Testis (tissue), 3 donors: ENCODE data around the gene EEF1AKMT2. TPM values are rescaled to one million over a fixed set of nuclear protein-coding genes. Genes with fewer than 3 reads are reported as not detected.
A peak's percentile ranks its signal among the peaks of the same experiment; 100 is the strongest.

Experiments used
- DNase-seq: peaks from one replicate; pipeline ENCODE4 v3.0.0-alpha.2; 2019
- H3K27ac ChIP-seq, 2 donors: fragments of 200-600 bp; sonication (generic); one replicate each; pipeline ENCODE4 v1.5.1; 2019
- H3K27me3 ChIP-seq: fragments of 200-600 bp; sonication (generic); one replicate; pipeline ENCODE4 v1.5.1; 2019
- H3K36me3 ChIP-seq: fragments of 200-600 bp; sonication (generic); one replicate; pipeline ENCODE4 v1.5.1; 2017; ENCODE audit warnings: low read depth; ENCODE audit errors: missing control alignments
- H3K4me1 ChIP-seq: fragments of 200-600 bp; sonication (generic); one replicate; pipeline ENCODE4 v1.5.1; 2019
- H3K4me3 ChIP-seq, 2 donors: fragments of 200-600 bp; sonication (generic); one replicate each; pipeline ENCODE4 v1.5.1; 2017 to 2019
- H3K9me3 ChIP-seq: fragments of 200-600 bp; sonication (generic); one replicate; pipeline ENCODE4 v1.5.1; 2017
- POLR2A ChIP-seq: fragments of 450-650 bp; IDR thresholded peaks from one replicate; pipeline ENCODE4 v1.6.1; 2017; ENCODE audit warnings: antibody characterized with exemption, mild to moderate bottlenecking, moderate library complexity
- WGBS, 2 donors: methylation state at CpG; one replicate each; pipeline ENCODE4 v1.1.5; 2018; 5-methylcytosine and 5-hydroxymethylcytosine counted together
- intact Hi-C: fragments of 100-400 bp; cut with DNase I; formaldehyde crosslinking; loops from one replicate; pipeline ENCODE4 v1.15.1; 2023; ENCODE audit warnings: low total_unique reads
- polyA plus RNA-seq: library from polyadenylated mRNA; stranded (reverse); fragments of 350-450 nt; fragmentation: Illumina TruSeq; extraction: RNeasy Lipid Tissue Mini Kit (QIAGEN cat#74804); gene quantifications from one replicate; pipeline ENCODE4 v1.2.3, GENCODE V29; 2014; ENCODE audit warnings: low read depth, low replicate concordance; ENCODE audit not compliant: insufficient read depth
- total RNA-seq, 2 donors: library from RNA; depleted of rRNA; stranded (reverse); fragments of >200 nt; gene quantifications; one replicate each; pipeline ENCODE4 v1.2.3, GENCODE V29; 2016
- TF ChIP-seq, protein P1 (sequence below), 3 experiments: fragments of 450-650 bp in 2 of 3; fragments of 200-600 bp in 1 of 3; sonication (generic) in 1 of 3; IDR thresholded peaks; one replicate each; pipeline ENCODE4 v1.5.1; 2016 to 2019; ENCODE audit warnings: antibody characterized with exemption in 3 of 3, mild to moderate bottlenecking in 2 of 3, moderate library complexity in 1 of 3

EEF1AKMT2 gene
- total and polyA plus RNA-seq, 3 donors from 2014 or later: 25.8 to 47.9 (median 27.6) TPM

DNA sequence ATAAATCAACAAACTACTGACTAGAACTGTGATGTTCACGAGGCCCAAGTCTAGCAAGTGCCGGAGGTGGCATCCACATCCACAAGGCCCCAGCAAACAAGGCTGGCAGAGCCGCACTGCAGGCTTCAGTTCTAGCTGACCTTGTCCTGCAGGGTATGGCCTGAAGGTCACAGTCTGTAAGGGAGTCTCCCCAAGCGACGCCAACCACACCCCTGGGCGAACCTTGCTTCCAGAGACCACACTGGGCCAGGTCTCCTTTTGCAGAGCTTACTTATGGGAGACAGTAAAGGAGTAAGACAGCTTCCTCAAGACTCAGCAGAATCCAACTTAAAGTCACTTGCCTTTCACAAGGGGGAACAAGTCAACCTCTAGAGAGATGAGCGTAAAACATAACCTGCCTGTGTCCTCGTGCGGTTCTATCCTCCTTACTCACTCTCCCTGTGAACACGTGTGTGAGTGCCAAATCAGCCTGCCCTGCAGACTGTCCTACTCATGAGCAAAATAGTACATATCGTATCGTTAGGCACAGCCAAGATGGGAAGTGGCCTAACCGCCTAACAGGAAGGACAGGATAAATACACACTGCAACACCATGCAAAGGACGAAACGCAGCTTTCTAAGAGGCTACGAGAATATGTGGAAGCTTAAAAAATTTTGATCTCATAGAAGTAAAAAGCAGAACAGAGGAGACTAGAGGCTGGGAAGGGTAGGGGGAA, 70.2 kb downstream of the EEF1AKMT2 start:
- no peak for TF ChIP-seq POLR2A
- TF ChIP-seq, protein P1, sequence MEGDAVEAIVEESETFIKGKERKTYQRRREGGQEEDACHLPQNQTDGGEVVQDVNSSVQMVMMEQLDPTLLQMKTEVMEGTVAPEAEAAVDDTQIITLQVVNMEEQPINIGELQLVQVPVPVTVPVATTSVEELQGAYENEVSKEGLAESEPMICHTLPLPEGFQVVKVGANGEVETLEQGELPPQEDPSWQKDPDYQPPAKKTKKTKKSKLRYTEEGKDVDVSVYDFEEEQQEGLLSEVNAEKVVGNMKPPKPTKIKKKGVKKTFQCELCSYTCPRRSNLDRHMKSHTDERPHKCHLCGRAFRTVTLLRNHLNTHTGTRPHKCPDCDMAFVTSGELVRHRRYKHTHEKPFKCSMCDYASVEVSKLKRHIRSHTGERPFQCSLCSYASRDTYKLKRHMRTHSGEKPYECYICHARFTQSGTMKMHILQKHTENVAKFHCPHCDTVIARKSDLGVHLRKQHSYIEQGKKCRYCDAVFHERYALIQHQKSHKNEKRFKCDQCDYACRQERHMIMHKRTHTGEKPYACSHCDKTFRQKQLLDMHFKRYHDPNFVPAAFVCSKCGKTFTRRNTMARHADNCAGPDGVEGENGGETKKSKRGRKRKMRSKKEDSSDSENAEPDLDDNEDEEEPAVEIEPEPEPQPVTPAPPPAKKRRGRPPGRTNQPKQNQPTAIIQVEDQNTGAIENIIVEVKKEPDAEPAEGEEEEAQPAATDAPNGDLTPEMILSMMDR (IDR thresholded peaks at IDR 0.05): no peak
- H3K27me3 ChIP-seq: no peaks in the 10 kb centered on the region
- peak overlapping the region; percentile 12 to 78 for H3K27ac ChIP-seq
- 27 to 41% methylated on average over 13 to 16 of the region's 16 CpGs for WGBS, 2 donors
- H3K4me1 ChIP-seq: peaks cover 88% of the 10 kb centered on the region
- intact Hi-C loops: no loop called here
- H3K4me3 ChIP-seq: no peak overlapping the region
- H3K36me3 ChIP-seq: no peaks in the 10 kb centered on the region
- DNase-seq: peak; percentile 83
- H3K9me3 ChIP-seq: no peaks in the 10 kb centered on the region

- no peak for TF ChIP-seq POLR2A
- TF ChIP-seq, protein P1 (IDR thresholded peaks at IDR 0.05): peak; percentile 34 to 43 (median 35)
- peak overlapping the region; percentile 35 to 78 for H3K27ac ChIP-seq
- DNase-seq: peak; percentile 78
- H3K4me3 ChIP-seq: no peak overlapping the region
- intact Hi-C loops: no loop called here
- no peaks in the 10 kb centered on the region for H3K27me3 ChIP-seq
- H3K4me1 ChIP-seq: peaks cover 84% of the 10 kb centered on the region
- 35 to 56% methylated on average over 8 of the region's 8 CpGs for WGBS, 2 donors
- no peaks in the 10 kb centered on the region for H3K36me3 ChIP-seq
- H3K9me3 ChIP-seq: no peaks in the 10 kb centered on the region
These were observed 72.4 kb downstream of the EEF1AKMT2 start for GRCh38 chr10:124719213-124719851.

GRCh38 chr10:124717911-124718741, 73.6 kb downstream of the EEF1AKMT2 start:
- DNase-seq: peak; percentile 84
- H3K27me3 ChIP-seq: no peaks in the 10 kb centered on the region
- intact Hi-C loops: no loop called here
- 68 to 83% methylated on average over 4 to 12 of the region's 12 CpGs for WGBS, 2 donors
- H3K36me3 ChIP-seq: no peaks in the 10 kb centered on the region
- H3K9me3 ChIP-seq: no peaks in the 10 kb centered on the region
- TF ChIP-seq POLR2A: no peak
- TF ChIP-seq, protein P1 (IDR thresholded peaks at IDR 0.05): no peak
- peak overlapping the region; percentile 39 to 78 for H3K27ac ChIP-seq
- H3K4me1 ChIP-seq: peaks cover 82% of the 10 kb centered on the region
- H3K4me3 ChIP-seq: no peak overlapping the region

GRCh38 chr10:124717041-124717757, 74.5 kb downstream of the EEF1AKMT2 start:
- no peak overlapping the region for H3K4me3 ChIP-seq
- no peaks in the 10 kb centered on the region for H3K9me3 ChIP-seq
- H3K4me1 ChIP-seq: peaks cover 76% of the 10 kb centered on the region
- intact Hi-C loops: no loop called here
- TF ChIP-seq, protein P1 (IDR thresholded peaks at IDR 0.05): no peak
- no peak for TF ChIP-seq POLR2A
- no peaks in the 10 kb centered on the region for H3K36me3 ChIP-seq
- no peaks in the 10 kb centered on the region for H3K27me3 ChIP-seq
- no peak for DNase-seq
- peak overlapping the region; percentile 14 to 29 for H3K27ac ChIP-seq
- WGBS, 2 donors: 73 to 80% methylated on average over 9 of the region's 9 CpGs
